NCI-H146 treated with DMSO at 0.1 percent for 48 hours (cell line): ENCODE data around the gene ANKRD13D.

Experiments used
- DNase-seq: peaks from one replicate; lab custom pipeline; 2025; ENCODE audit not compliant: unreplicated experiment; lab: John Stamatoyannopoulos, UW

The ANKRD13D gene

GRCh38 chr11:67285541-67286498 lies 3.3 kb upstream of the ANKRD13D start:
- no peak for DNase-seq

DNA sequence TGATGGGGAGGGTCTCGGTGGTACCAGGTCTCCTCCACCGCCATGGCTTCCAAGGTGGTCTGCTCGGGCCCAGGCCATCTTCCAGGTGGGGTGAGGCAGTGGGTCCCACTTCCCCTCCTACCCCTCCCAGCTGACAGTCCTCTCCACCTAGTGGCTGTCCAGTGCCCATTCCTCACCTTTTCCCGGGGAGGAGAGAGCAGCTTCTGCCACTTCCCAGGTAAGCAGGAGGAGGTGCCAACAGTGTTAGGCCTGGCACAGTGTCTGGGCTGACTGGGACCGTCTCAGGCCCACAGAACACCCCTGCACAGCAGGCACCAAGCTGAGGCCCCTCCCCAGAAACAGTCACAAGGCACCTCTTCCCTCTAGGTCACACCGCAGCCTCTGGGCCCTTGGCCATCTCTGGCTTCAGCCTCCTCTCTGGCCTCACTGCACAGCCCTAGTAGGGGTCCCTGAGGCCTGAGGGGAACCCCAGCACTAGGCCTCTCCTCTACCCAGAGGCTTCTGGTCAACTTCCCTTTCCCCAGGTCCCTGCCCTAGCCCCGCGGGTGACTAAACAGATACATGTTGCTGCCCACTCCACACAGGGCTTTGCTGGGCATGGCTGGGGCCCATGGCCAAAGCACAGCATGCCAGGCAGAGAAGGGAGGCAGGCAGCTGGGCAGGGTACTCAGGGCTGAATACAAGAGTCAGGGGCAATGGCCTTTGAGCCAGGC lies 2.3 kb upstream of the ANKRD13D start:
- DNase-seq, result no peak

GRCh38 chr11:67287355-67288197 lies 1.5 kb upstream of the ANKRD13D start:
- no peak for DNase-seq

DNA sequence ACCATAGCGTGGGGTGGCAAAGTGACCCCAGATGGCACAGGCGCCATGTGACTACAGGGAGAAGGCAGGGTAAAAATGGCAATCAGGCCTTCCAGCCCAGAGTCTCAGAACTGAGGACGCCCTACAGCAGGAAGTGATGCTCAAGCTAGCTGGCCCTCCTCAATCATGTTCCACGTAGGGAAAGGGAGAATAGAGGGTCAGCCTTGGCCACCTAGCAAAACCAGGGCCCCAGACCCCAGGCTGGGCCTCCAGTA lies 978 bp upstream of the ANKRD13D start:
- no peak for DNase-seq

DNA sequence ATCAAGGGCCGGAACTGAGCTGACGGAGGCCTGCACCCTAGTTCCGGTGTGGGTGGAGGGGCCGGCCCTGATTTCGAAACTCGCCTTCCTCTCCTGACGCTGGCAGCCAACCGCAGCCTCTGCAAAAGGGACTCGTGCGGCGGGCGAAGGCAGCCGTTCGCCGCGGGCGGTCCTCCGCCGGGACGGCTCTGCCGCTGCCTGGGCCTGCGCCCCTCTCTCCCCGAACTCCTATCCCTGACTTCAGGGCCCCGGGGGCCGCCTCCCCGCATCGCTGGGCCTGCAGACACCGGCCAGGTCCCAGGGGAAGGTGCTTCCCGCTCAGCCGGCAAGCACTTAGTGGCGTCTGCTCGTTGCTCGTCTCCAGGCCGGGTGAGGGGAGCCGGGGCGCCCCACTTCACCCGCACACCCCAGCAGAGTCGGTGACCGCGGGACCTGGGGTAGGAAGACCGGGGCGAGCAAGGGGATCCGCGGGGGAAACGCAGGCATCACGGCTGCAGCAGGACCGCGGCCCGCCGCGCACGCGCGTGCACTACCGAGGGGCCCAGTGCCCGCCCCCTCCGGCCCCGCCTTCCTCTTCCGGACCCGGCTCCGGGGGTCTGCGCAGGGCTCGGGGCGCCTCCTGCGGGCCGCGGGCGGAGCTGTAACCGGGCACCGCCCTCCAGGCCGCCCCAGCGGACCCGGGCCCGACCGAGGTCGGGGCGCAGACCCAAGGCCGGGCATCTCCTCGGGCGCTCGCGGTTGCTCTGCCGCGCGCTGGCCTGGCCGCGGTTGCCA lies 464 bp upstream of the ANKRD13D start:
- peak; percentile 90 for DNase-seq

DNA sequence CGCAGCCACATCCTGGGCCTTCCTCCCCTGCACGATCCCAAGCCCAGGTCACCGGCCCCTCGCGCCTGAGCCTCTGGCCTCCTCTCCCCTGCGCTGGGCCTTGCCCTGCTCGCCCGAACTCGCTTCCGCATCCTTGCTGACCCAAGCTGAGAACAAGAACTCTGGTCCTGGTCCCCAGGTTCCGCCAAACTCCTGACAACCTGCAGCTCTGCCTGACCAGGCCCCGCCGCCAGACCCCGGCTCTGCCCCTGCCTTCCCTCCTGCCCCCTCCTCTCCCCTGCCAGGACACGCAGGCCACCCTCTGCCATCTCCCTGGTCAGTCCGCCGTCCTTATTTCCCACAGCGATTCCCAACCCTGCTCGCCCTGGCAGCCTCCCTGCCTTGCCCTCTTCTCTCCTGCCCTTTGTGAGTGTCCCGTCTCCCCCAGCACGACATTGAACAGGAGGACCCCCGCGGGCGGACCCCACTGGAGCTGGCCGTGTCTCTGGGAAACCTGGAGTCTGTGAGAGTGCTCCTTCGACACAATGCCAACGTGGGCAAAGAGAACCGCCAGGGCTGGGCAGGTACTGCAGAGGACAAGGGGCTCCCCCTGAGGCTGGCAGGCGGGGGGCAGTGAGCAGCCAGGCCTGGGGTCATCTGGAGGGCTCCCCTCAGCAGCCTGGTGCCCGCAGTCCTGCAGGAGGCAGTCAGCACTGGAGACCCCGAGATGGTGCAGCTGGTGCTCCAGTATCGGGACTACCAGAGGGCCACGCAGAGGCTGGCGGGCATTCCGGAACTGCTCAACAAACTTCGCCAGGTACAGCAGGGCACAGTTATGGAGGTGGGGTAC lies 762 bp downstream of the ANKRD13D start:
- DNase-seq, result peak; percentile 54

GRCh38 chr11:67290801-67291200 lies 1.7 kb downstream of the ANKRD13D start:
- no peak for DNase-seq

- DNase-seq, result no peak
These were observed 2.6 kb downstream of the ANKRD13D start for GRCh38 chr11:67291481-67292381.

DNA sequence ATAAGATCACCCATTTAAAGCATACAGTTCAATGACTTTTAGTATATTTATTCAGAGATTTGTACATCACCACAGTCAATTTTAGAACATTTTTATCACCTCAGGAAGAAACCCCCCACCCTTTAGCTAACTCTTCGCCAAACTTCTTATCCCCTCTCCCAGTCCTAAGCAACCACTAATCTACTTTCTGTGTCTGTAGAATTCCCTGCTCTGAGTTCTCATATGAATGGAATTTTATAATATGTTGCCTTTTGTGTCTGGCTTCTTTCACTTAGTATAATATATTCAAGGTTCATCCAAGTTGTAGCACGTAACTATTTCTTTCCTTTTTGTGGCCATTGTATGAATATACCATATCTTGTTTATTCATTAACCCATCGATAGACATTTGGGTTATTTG lies 3.6 kb downstream of the ANKRD13D start:
- no peak for DNase-seq

DNA sequence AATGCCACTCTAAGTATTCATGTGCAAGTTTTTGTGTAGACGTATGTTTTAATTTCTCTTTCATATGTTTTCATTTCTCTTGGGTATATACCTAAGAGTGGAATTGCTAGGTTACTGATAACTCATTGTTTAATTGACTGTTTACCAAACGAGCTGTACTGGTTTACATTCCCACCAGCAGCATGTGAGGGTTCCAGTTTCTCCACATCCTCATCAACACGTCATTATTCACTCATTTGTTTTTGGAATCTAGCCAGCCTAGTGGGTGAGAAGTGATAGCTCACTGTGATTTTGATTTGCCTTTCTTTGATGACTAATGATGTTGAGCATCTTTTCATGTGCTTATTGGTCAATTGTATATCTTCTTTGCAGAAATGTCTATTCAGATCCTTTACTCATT lies 4.0 kb downstream of the ANKRD13D start:
- no peak for DNase-seq

DNA sequence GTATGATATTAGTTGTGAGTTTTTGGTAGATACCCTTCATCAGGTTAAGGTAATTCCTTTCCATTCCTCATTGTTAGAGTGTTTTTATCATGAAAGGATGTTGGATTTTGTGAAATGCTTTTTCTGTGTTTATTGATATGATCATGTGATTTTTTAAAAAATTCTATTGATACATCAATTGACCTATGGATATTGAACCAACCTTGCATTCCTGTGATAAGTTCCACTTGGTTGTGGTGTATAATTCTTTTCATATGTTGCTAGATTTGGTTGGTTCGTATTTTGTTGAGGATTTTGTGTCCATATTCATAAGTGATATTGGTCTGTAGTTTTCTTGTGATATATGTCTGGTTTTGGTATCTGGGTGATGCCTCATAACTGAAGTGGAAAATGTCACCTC lies 6.7 kb downstream of the ANKRD13D start:
- no peak for DNase-seq

DNA sequence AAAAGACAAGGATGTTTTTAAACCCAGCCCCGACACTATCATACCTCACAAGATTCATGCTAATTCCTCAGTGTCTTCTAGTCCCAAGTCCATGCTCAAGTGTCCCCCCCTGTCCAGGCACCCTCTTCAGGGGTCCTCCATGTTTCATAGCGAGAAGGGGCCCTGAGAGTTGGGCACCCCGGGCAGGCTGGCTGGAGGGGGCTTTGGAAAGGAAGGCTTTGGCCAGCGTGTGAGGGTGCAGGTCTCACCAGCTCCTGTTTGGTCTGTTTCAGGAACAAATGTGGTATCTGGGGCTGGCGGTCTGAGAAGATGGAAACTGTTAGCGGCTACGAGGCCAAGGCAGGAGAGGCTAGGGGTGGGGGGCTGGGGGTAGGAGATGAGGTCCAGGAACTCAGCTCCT lies 9.7 kb downstream of the ANKRD13D start:
- no peak for DNase-seq

GRCh38 chr11:67299471-67300191 lies 10.5 kb downstream of the ANKRD13D start:
- DNase-seq, result no peak

DNA sequence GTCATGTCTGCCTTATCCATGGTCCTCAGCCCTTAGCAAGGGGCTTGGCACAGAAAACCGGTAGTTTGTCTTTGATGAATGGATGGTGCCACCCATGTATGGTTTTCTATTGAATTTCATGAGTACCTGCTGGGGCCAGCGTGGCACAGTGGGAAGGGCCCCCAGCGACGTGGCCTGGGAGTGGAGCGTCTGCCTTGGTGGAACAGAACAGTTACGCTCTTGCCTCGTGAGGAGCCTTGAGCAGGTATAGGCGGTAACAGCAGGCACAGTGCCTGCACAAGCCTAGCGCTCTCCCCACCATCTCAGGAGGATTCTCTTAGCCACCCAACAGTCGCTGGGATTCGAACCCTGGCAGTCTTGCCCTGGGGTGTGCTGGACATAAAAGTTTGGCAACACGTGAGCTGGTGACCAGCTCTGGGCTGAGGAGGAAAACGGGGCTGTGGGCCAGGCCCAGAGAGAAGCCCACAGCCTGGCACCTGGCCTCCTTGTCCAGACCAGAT lies 11.2 kb downstream of the ANKRD13D start:
- no peak for DNase-seq

DNA sequence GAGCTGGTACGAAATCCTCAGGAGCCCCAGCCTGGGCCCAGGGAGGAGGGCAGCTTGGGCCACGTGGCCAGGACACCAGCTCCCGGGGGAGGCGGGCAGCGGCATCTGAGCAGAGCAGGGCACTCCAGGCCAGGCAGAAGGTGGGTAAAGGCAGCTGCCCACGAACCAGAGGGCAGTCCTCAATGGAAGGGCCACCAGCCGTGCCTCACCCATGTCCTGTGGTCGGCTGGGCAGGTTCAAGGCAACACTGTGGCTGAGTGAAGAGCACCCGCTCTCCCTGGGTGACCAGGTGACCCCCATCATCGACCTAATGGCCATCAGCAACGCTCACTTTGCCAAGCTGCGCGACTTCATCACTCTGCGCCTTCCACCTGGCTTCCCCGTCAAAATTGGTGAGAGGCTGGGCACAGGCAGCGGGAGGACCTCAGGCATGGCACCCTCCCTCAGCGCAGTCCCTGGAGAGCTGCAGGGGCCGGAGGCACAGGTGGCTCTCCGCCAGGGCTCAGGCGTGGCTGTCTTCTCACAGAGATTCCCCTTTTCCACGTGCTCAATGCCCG lies 11.7 kb downstream of the ANKRD13D start:
- DNase-seq, result no peak

DNA sequence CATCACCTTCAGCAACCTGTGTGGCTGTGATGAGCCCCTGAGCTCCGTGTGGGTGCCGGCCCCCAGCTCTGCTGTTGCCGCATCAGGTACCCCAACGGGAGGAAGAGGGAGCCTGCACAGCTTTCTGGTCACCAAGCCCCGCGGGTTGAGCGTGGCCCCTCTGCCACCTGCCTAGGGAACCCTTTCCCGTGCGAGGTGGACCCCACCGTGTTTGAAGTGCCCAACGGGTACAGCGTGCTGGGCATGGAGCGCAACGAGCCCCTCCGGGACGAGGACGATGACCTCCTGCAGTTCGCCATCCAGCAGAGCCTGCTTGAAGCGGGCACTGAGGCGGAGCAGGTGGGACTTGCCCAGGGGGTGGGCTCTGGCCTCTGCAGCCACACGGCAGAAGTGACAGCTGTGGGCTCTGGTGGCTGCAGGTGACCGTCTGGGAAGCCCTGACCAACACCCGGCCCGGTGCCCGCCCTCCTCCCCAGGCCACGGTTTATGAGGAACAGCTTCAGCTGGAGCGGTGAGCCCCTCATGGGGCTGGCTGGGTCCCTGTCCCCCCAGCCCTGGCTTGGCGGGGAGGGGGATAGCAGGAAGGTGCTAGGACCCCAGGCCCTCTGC lies 12.3 kb downstream of the ANKRD13D start:
- no peak for DNase-seq

- peak; percentile 62 for DNase-seq
These were observed 12.9 kb downstream of the ANKRD13D start for GRCh38 chr11:67301951-67302516.
